Measurements from ENCODE around the gene MICAL1. TPM values are rescaled to one million over a fixed set of nuclear protein-coding genes. Genes with fewer than 3 reads are reported as not detected.

MICAL1 gene
- total RNA-seq, 1 experiment from 2014 or later: 92.9 TPM

GRCh38 chr6:109448615-109449014 lies 7.0 kb downstream of the MICAL1 start:
- H3K27ac Mint-ChIP-seq: peak overlapping the region in 2 of 3 experiments; percentile 25 to 85; a peak in 2 of 7 replicates
- Histone ChIP-seq H3K4me1 (ENCODE audit: insufficient read depth, low read length) (no peaks in the 10 kb centered on the region), H2AFZ (ENCODE audit: low read length) (no peak overlapping the region), H4K5ac (ENCODE audit: insufficient read length, low read depth, low read length) (no peak overlapping the region), H4K91ac (ENCODE audit: insufficient read length, low read depth, low read length) (no peak overlapping the region), H3K9me3 (ENCODE audit: control insufficient read depth, low read depth, low read length) (no peaks in the 10 kb centered on the region), H2BK15ac (ENCODE audit: low read depth, low read length) (no peak overlapping the region), H2AK5ac (ENCODE audit: insufficient read length, low read length) (no peak overlapping the region), H3T11ph (ENCODE audit: low read length) (no peak overlapping the region), H2BK20ac (ENCODE audit: low read depth, low read length, poor library complexity, severe bottlenecking) (no peak overlapping the region), H3K27ac (ENCODE audit: insufficient read length, low read depth, low read length) (no peak overlapping the region), H3K27me3 (ENCODE audit: insufficient read depth, low read length) (no peaks in the 10 kb centered on the region), H3K79me1 (ENCODE audit: insufficient read depth, low read depth, low read length, poor library complexity, severe bottlenecking) (no peaks in the 10 kb centered on the region), H4K20me1 (ENCODE audit: control insufficient read depth, insufficient read depth, insufficient read length) (no peaks in the 10 kb centered on the region), H3K9ac (ENCODE audit: extremely low read depth, insufficient read length, low read length) (no peak overlapping the region), H2BK120ac (ENCODE audit: low read depth, low read length, poor library complexity, severe bottlenecking) (no peak overlapping the region), H3K4ac (ENCODE audit: low read depth, low read length) (no peak overlapping the region), H3K56ac (ENCODE audit: insufficient read length, low read depth, low read length) (no peak overlapping the region), H2BK12ac (ENCODE audit: insufficient read length, low read depth, low read length) (no peak overlapping the region), H2BK5ac (ENCODE audit: insufficient read length, low read length) (no peak overlapping the region), H3K23ac (ENCODE audit: insufficient read length, low read depth, low read length) (no peak overlapping the region), H3K18ac (ENCODE audit: insufficient read length, low read depth, low read length) (no peak overlapping the region), H3K79me2 (ENCODE audit: insufficient read depth, low read length) (no peaks in the 10 kb centered on the region), H3K23me2 (ENCODE audit: insufficient read length, low read depth, low read length, poor library complexity, severe bottlenecking) (no peaks in the 10 kb centered on the region), H4K8ac (replicated peaks; ENCODE audit: insufficient read length, low read depth, low read length) (no peak overlapping the region), H3K14ac (ENCODE audit: insufficient read depth, low read length) (no peak overlapping the region), H3K4me2 (ENCODE audit: insufficient read depth, insufficient read length, low read length) (no peak overlapping the region)
- TF ChIP-seq, protein P1, sequence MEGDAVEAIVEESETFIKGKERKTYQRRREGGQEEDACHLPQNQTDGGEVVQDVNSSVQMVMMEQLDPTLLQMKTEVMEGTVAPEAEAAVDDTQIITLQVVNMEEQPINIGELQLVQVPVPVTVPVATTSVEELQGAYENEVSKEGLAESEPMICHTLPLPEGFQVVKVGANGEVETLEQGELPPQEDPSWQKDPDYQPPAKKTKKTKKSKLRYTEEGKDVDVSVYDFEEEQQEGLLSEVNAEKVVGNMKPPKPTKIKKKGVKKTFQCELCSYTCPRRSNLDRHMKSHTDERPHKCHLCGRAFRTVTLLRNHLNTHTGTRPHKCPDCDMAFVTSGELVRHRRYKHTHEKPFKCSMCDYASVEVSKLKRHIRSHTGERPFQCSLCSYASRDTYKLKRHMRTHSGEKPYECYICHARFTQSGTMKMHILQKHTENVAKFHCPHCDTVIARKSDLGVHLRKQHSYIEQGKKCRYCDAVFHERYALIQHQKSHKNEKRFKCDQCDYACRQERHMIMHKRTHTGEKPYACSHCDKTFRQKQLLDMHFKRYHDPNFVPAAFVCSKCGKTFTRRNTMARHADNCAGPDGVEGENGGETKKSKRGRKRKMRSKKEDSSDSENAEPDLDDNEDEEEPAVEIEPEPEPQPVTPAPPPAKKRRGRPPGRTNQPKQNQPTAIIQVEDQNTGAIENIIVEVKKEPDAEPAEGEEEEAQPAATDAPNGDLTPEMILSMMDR (conservative IDR thresholded peaks at IDR 0.05): no peak
- no peaks in the 10 kb centered on the region; a peak in 1 of 5 replicates for H3K9me3 Mint-ChIP-seq
- H3K36me3 Mint-ChIP-seq (ENCODE audit: insufficient read depth in 1 of 3, low read depth in 3 of 3): peaks cover 19 to 77% (median 57%) of the 10 kb centered on the region in 3 experiments
- WGBS (ENCODE audit: extremely low coverage, insufficient read length, low lambda C conversion rate): no CpG with 5 or more reads among the region's 7 CpGs
- H3K4me1 Mint-ChIP-seq: no peaks in the 10 kb centered on the region
- no peak for DNase-seq
- H3K27me3 Mint-ChIP-seq (ENCODE audit: low read depth): no peaks in the 10 kb centered on the region
- H3K4me3 Mint-ChIP-seq: no peak overlapping the region

Data from H9 (cell line).